Body of pancreas (tissue), 4 donors: ENCODE results near the gene USP27X.
A peak's percentile ranks its signal among the peaks of the same experiment; 100 is the strongest.

Experiments
- CTCF ChIP-seq, 7 experiments: fragments of 450-650 bp in 4 of 7; fragments of 200-600 bp in 3 of 7; sonication (generic) in 3 of 7; IDR thresholded peaks; one replicate each; pipeline ENCODE4 v1.5.1; 2016 to 2019; ENCODE audit warnings: antibody characterized with exemption in 7 of 7
- POLR2A ChIP-seq, 3 donors: fragments of 450-650 bp; IDR thresholded peaks; one replicate each; pipeline ENCODE4 v1.6.1; 2016; ENCODE audit warnings: antibody characterized with exemption in 3 of 3, mild to moderate bottlenecking in 2 of 3

- TF ChIP-seq CTCF (IDR thresholded peaks at IDR 0.05) (peak in 6 of 7 experiments; percentile 33 to 65 (median 54)), POLR2A (IDR thresholded peaks at IDR 0.05) (no peak)
Measured at GRCh38 chrX:49840679-49841078, 38.6 kb upstream of the USP27X start.
